AG08395 (cell line): ENCODE data around the gene MRPS15.
A peak's percentile ranks its signal among the peaks of the same experiment; 100 is the strongest.
"Not testable (repeated sequence)": the region's sequence is repeated elsewhere in the genome, so short reads cannot be mapped to it uniquely, and the experiment has no call there.

Experiments
- DNase-seq: peaks from one replicate; pipeline ENCODE4 v3.0.0; 2012; ENCODE audit warnings: mixed read lengths, low spot score

Gene MRPS15

DNA sequence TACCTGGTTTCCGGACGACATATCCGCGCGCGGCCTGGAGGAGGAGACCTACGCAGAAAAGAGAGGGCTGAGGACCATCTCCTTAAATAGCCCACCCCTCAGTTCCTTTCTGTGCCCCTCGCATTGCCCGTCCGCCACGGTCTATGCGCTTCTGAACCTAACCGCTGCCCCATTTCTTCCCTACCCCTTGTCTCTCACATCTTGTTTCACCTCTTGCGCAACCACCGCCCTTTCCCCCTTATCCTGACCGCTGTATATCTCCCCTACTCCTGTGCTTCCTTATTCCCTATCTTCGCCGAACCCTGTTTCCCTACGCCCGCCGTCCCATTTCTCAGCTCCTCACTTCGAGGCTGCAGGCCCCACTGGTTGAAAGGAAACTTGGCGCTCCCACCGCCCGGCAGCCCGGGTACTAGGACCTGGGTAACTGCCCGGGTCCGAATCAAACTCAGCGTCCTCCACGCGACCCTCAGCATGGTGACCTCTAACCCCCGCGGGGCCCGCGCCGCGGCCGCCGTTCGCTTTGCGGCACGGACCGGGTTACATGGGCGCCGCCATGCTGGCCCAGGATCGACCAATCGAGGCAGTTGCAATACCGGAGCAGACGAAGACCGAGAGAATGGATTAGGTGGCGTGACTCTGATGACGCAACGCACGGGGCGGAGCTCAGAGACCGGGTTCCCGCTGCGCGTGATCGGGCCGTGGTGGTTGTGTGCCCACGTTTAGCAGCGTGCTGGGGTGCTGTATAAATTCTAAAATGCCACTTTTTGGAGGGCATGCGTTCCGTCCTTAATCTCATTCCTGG, at the start of gene MRPS15:
Gene MRPS15 (minus strand): TSS at position 582 of the 802 bp plus-strand sequence. CDS start 109 bp downstream, at position 473.
- DNase-seq, result peak; percentile 97

DNA sequence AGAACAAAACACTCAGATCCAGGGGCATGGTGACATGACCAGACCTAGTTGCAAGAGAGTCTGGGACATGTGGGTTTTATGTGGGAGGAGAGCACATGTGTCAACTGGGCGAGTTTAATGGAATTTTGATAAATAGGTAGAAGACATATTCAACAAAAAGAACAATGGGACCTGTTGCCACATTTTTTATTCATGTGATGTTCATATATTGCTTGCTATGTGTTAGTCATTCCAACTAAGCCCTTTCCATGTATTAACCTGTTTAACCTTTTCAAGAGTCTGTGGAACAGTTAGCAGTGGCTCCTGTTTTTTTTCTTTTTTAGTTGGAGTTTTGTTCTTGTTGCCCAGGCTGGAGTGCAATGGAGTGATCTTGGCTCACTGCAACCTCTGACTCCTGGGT, 48.7 kb upstream of the MRPS15 start:
- DNase-seq, result no peak

DNA sequence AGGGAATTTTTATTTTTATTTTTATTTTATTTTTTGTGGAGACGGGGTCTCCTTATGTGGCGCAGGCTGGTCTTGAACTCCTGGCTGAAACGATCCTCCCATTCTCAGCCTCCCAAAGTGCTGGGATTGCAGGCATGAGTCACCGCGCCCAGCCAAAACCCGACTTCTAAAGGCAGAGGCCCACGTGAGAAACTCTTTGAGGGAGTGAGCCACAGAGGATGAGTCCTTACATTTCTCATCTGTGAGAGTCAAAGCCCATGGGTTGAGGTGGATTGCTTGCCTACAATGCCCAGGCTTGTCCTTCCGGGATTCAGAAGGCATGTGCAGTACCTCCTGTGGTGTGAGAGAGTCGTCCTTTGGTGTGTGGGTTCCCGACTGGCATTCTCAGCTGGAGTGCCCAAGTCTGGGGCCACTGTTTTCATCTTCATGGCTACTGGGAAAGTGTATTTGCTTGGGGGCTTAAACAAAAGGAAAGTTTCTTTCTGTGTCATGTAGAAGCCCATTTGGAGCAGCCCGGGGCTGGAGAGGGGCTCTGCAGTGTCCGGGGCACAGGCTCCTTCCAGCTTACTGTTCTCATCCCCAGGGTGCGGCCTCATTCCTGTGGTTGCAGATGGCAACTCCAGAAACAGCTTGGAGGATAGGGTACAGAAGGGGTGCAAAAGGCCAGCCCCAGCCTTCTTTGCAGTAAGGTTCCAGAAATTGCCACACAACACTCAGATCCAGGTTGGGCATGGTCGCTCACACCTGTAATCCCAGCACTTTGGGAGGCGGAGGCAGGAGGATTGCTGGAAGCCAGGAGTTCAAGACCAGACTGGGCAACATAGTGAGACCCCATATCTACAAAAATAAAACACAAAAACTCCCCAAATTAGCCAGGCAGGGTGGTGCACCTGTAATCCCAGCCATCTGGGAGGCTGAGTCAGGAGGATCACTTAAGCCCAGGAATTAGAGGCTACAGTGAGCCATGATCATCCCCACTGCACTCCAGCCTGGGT, 47.9 kb upstream of the MRPS15 start:
- no peak for DNase-seq

DNA sequence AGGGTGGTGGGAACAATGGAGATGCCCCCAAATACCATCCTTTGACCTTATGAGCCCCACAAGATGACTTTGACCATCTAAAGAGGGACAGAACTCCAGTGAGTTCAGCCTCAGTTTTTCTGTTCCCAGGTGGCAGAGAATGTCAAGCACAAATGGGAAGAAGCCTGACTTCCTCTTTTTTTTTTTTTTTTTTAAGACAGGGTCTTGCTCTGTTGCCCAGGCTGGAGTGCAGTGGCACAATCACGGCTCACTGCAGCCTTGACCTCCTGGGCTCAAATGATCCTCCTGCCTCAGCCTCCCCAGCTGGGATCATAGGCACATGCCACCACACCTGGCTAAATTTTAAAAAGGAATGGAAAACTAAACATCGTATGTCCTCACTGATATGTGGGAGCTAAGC, 47.0 kb upstream of the MRPS15 start:
- not testable (repeated sequence) for DNase-seq

DNA sequence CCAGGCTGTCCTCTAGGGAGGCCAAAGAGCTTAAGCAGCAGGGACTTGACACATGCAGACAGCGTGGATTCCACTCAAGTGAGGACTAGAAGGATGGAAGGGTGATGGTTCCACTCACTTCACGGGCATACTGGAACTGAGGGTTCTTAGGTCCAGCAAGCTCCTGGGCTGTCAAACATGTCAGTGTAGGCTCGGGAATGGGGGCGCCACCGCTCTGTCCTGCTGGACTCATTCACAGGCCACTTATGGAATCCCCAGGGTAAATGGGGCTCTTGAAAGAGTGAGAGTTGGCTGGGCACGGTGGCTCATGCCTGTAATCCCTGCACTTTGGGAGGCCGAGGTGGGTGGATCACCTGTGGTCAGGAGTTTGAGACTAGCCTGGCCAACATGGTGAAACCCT, 46.2 kb upstream of the MRPS15 start:
- no peak for DNase-seq

DNA sequence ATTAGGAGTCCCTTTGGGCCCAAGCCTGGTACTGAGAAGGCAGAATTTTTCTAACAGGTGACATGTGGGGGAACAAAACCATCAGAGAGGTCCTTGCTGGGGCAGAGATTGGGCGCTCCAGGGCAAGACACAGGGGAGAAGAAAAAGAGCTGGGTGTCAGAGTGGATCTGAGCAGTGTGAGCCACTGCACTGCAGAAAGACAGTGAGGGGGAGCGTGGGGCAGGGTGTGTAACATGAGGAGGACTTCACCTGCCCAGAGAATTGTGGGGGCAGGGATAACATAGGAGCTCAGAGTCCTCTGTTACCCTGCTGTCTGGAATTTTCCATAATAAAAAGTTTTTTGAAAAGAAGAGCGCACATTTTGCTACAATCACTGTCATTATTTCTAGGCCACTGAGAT, 44.1 kb upstream of the MRPS15 start:
- no peak for DNase-seq

DNA sequence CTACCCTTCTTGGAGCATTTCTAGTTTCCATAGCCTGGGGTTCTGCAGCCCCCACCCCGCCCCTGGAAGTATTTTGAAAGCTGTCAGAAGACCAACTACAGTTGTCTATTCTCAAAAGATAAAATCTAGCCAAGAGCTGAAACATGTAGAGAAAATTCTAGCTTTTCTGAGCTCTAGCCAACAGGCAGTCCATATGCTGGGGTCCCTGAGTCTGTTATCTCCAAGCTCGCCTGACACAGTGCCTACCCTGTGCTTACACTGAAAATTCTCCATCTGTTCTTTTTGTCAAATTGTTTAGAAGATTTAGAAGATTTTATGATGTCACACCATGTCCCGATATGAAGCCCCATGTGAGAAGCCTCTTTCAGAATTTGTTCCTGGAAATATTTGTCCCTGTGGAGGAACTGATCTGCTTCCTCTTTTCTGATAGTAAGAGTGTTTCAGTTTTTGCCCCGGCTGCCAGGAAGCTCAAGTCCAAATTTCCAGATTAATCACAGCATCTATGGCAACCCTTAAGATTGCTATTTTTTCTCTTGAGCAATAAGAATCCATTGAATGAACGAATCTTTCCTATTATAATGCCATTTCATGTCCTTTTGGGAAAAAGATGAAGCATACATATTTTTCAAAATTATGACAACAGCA, 42.2 kb upstream of the MRPS15 start:
- DNase-seq, result no peak

DNA sequence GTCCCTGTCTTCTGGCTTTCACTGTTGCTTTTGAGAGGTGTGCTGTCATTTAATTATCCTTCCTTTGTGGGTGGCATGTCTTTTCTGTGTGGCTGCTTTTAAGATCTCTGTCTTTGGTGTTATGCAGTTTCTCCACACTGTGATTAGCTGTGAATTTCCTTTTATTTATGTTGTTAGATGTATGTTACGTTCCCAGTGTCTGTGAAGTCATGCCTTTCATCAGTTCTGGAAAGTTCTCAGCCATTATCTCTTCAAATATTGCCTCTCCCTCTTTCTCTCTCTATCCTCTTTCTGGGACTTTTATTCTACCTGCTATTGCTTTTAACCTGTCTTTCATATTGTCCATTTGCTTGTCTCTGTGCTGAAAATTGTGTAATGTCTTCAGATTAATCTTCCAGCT, 39.5 kb upstream of the MRPS15 start:
- DNase-seq, result no peak

DNA sequence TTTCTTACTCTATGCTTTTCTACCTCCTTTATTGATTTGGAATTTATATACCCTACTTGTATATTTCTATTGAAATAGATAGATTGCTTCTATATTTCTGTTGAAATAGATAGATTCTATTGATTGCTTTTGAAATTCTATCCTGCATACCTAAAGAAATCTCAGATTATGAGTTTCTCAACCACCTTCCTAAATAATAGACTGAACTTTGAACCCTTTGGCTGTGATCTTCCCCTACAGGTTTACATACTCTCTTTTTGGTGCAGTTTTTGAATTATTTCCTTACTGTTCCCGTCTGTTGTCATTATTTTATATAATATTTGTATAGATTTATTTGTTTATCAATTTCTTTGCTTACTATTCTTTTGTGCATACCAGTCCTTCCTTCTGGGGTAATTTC, 39.0 kb upstream of the MRPS15 start:
- no peak for DNase-seq

DNA sequence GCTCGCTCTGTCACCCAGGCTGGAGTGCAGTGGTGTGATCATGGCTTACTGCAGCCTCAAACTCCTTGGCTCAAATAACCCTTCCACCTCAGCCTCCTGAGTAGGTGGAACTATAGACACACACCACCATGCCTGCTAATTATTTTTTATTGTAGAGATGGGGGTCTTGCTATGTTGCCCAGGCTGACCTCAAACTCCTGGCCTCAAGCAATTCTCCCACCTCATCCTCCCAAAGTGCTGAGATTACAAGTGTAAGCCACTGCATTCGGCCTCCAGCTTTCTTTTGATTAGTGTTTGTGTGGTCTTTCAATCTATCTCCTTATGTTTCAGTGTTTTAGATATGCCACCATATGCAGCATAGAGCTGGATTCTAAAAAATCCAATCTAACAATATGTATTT, 38.4 kb upstream of the MRPS15 start:
- DNase-seq, result no peak

DNA sequence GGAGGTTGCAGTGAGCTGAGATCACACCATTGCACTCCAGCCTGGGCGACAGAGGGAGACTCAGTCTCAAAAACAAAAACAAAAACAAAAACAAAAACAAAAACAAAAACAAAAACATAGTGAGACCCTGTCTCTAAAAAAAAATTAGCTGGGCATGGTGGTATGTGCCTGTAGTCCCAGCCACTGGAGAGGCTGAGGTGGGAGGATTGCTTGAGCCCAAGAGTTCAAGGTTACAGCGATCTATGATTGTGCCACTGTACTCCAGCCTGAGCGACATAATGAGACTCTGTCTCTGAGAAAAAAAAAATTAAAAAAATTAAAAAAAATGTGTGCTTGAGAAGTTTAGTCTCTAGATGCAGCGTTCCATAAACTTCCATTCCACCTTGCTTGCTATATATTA, 37.7 kb upstream of the MRPS15 start:
- not testable (repeated sequence) for DNase-seq

DNA sequence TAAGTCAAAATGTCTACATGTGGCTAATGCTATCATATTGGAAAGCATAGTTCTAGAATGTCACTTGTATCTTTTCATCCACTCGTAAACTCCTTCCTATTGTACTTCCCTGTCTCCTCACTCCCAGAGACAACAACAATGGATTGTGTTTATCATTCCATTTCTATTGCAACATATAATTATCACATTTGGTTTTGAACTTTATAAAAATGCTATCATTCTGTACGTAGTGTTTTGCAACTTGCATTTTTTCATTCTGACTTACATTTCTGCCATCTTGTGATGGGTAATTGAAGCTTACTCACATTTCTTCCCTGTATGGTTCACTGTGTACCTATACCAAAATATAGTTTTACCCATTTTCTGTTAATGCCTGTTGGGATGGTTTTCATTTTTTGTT, 33.0 kb upstream of the MRPS15 start:
- no peak for DNase-seq

DNA sequence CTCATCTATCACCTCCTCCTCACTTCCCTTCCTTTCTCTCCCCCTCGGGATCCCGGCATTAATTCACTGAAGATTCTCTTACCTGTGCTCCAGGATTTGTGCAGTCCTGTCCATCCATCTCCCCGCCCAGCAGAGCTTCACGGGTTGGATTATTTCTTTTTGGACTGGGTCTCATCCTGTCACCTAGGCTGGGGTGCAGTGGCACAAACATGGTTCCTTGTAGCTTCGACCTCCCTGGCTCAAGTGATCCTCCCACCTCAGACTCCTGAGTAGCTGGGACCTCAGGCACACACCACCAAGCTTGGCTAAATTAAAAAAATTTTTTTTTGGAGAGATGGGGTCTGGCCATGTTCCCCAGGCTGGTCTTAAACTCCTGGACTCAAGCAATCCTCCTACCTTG, 30.8 kb upstream of the MRPS15 start:
- DNase-seq, result no peak

DNA sequence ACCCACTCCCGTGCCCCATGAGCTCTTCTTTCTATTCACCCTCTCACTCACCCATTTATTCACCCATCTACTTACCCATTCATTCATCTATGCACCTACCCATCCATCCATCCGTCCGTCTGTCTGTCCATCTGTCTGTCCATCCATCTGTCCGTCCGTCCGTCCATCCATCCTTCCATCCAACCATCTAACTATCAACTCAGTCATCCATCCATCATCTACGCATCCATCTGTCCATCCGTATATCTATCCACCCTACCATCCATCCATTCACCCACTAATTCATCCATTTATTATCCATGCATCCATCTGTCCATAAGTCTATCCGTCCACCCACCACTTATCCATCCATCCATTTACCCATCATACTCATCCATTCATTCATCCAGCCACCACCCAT, 29.3 kb upstream of the MRPS15 start:
- DNase-seq, result no peak

DNA sequence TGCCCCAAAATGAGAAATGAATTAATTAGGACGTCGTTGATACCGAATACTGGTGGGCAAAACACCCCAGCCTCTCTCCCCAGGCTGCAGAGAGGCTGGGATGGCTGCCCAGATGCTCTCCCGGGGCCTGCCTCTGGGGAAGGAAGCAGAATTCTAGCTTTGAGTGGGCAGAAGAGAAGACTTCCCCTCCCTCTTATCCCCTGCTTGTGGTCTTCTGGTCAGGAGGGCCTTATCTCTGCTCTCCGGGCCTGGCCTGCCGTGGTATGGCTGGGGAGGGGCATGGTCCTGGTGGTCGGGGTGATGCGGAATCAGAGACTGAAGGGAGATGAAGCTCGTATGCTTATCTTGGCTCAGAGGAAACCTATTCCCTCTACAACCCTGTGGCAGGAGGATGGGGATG, 28.3 kb upstream of the MRPS15 start:
- no peak for DNase-seq

DNA sequence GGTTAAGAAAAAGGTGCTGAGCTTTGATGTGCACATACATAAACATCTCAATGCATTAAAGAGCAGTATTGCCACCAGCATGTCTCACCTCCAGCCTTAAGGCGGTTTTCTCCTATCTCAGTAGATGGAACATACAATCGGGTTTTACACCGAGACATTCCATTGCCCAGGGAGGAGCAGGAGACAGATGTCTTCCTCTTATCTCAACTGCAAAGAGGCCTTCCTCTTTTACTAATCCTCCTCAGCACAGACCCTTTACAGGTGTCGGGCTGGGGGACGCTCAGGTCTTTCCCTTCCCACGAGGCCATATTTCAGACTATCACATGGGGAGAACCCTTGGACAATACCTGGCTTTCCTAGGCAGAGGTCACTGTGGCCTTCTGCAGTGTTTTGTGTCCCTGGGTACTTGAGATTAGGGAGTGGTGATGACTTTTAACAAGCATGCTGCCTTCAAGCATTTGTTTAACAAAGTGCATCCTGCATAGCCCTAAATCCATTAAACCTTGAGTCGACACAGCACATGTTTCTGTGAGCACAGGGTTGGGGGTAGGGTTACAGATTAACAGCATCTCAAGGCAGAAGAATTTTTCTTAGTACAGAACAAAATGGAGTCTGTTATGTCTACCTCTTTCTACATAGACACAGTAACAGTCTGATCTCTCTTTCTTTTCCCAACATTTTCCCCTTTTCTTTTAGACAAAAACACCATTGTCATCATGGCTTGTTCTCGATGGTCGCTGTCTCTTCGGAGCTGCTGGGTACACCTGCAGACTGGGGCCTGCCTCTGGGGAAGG, 25.3 kb upstream of the MRPS15 start:
- DNase-seq, result not testable (repeated sequence)

DNA sequence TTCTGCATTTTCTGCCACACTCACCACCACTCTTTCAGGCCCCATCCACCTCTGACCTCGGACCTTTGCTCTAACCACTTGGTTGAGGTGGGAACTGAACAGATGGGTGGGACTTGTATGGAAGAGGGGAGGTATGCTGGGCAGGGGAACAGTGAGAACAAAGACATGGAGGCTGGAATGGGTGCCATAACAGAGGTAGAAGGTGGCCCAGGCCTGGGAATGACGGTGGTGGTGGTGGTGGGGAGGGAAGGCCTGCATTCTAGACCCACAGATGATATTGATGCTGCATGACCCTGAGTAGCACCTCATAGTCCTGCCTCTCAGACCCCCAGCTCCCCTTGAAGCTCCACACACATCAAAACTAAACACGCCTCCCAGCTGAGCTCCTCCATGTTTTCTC, 23.7 kb upstream of the MRPS15 start:
- DNase-seq, result no peak

DNA sequence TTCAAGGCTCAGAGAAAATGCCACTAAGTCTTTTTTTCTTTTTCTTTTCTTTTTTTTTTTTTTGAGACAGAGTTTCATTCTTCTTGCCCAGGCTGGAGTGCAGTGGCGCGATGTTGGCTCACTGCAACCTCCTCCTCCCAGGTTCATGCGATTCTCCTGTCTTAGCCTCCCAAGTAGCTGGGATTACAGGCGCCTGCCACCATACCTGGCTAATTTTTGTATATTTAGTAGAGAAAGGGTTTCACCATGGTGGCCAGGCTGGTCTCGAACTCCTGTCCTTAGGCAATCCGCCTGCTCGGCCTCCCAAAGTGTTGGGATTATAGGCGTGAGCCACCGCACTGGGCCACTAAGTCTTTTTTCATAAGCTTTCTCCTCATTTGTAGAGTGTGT, 23.1 kb upstream of the MRPS15 start:
- not testable (repeated sequence) for DNase-seq

DNA sequence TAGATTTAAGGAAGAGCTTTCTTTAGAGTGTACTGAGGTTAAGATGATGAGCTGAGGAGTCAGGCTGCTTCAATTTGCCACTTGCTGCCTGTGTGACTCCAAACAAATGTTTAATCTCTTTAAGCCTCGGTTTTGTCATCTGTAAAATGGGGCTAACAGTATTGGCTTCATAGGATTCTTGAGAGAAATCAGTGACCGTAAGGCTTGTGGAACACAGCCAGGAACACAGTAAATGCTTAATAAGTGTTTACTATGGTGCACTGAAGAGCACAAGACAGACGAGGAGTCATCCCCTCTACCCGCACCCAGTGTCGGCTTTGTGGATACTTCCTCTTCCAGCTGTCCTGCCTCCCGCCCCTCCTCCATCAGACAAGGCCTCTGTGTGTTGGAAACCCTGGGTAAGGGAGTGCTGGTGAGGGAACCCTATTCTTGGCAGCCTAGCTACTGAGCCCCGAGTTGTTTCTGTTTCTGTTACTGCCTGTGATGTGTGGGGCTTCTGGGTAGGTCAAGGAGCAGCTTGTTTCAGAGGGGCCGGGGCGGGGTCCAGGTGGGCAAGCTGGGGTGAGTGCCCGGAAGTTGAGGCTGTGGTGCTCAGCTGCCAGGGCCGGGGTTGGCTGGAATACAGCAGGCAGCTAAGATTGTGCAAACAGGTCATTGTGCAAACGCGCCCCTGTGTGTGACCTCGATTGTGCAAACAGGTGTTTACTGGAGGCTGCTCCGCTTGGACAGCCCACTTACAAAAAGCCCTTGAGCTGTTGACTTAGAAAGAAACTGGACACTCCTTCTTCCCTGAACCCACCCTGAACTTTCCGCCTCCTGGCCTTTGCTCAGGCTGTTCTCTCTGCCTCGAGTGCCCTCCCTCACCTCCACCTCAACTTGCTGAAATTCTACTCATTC, 22.5 kb upstream of the MRPS15 start:
- no peak for DNase-seq

DNA sequence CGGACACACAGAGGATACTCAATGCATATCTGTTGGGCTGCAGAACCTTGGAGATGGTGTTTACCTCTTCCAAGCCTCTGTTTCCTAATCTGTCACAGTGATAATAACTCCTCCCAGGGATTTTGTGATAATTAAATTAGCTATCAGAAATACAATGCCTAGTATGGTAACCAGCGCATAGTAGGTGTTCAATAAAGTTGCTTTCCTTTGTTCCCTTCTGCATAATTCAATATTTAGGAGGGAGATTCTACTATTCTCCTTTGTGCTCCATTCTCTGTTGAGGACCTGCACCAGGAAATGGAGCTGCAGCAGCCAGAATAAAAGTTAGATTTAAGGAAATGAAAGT, 21.9 kb upstream of the MRPS15 start:
- no peak for DNase-seq

DNA sequence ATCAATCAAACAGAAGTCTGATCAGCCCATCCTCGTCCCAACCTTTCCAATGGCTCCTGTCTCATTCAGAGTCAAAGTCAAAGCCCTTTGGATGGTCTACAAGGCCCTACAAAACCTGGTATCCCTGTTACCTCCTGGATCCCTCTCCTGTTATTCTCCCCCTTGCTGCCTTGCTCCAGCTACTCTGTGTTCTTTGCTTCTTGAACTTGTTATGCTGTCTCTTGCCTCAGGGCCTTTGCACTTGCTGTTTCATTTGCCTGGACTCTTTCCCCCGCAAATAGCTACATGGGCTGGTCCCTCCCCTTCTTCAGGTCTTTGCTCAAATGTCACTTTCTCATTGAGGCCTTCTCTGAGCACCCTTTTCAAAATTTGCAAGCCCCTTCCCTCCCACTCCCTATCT, 19.9 kb upstream of the MRPS15 start:
- no peak for DNase-seq
